KMS-11 (cell line): ENCODE results near the gene SLC24A3.

Source experiments
- H2AFZ ChIP-seq: fragments of 200-600 bp; sonication (generic); 2 replicates; pipeline ENCODE4 v1.6.1; 2016; ENCODE audit warnings: antibody characterized with exemption, mixed run types, low read depth
- H3K27ac ChIP-seq: fragments of 200-600 bp; sonication (generic); 2 replicates; pipeline ENCODE4 v1.6.1; 2016; ENCODE audit warnings: mild to moderate bottlenecking, mixed run types
- H3K27me3 ChIP-seq: fragments of 200-600 bp; sonication (generic); 2 replicates; pipeline ENCODE4 v1.6.1; 2017; ENCODE audit warnings: mild to moderate bottlenecking, low read depth, mixed run types, moderate library complexity; ENCODE audit not compliant: insufficient read depth
- H3K36me3 ChIP-seq: fragments of 200-600 bp; sonication (generic); 2 replicates; pipeline ENCODE4 v1.6.1; 2017; ENCODE audit warnings: mild to moderate bottlenecking, mixed run types; ENCODE audit not compliant: insufficient read depth
- H3K4me1 ChIP-seq: fragments of 200-600 bp; sonication (generic); 2 replicates; pipeline ENCODE4 v1.6.1; 2016; ENCODE audit warnings: mild to moderate bottlenecking, low read depth, mixed run types; ENCODE audit not compliant: poor library complexity, severe bottlenecking
- H3K4me2 ChIP-seq: fragments of 200-600 bp; sonication (generic); 2 replicates; pipeline ENCODE4 v1.7.0; 2016; ENCODE audit warnings: mild to moderate bottlenecking, mixed run types
- H3K4me3 ChIP-seq: fragments of 200-600 bp; sonication (generic); IDR thresholded peaks from 2 replicates; pipeline ENCODE4 v1.6.1; 2017; ENCODE audit warnings: low read depth, low read length, mixed read lengths; ENCODE audit not compliant: insufficient read depth
- H3K79me2 ChIP-seq: fragments of 200-600 bp; sonication (generic); 2 replicates; pipeline ENCODE4 v1.6.1; 2016; ENCODE audit warnings: low read depth, mixed run types; ENCODE audit not compliant: insufficient read depth
- H3K9ac ChIP-seq: fragments of 200-600 bp; sonication (generic); 2 replicates; pipeline ENCODE4 v1.6.1; 2016; ENCODE audit warnings: mild to moderate bottlenecking, mixed run types
- H4K20me1 ChIP-seq: fragments of 200-600 bp; sonication (generic); 2 replicates; pipeline ENCODE4 v1.6.1; 2016; ENCODE audit warnings: mild to moderate bottlenecking, mixed run types; ENCODE audit not compliant: insufficient read depth
- CTCF ChIP-seq: fragments of 200-600 bp; sonication (generic); conservative IDR thresholded peaks from 2 replicates; pipeline ENCODE4 v1.6.1; 2017; ENCODE audit warnings: low read depth, mild to moderate bottlenecking, antibody characterized with exemption, low read length, moderate library complexity, mixed read lengths

Gene SLC24A3

GRCh38 chr20:19288061-19288460 is 75.6 kb downstream of the SLC24A3 start:
- no peaks in the 10 kb centered on the region for H3K4me1 ChIP-seq
- H3K9ac ChIP-seq: no peak overlapping the region
- H3K4me3 ChIP-seq: no peak overlapping the region
- H3K4me2 ChIP-seq: no peak overlapping the region
- H3K36me3 ChIP-seq: no peaks in the 10 kb centered on the region
- no peak overlapping the region for H3K27ac ChIP-seq
- no peak overlapping the region for H2AFZ ChIP-seq
- no peaks in the 10 kb centered on the region for H3K79me2 ChIP-seq
- H3K27me3 ChIP-seq: no peaks in the 10 kb centered on the region
- no peak for TF ChIP-seq CTCF
- H4K20me1 ChIP-seq: no peaks in the 10 kb centered on the region

- Histone ChIP-seq H3K4me3 (no peak overlapping the region), H3K4me1 (no peaks in the 10 kb centered on the region), H4K20me1 (no peaks in the 10 kb centered on the region), H3K9ac (no peak overlapping the region), H3K27ac (no peak overlapping the region), H3K27me3 (no peaks in the 10 kb centered on the region), H3K36me3 (no peaks in the 10 kb centered on the region), H3K4me2 (no peak overlapping the region), H3K79me2 (no peaks in the 10 kb centered on the region), H2AFZ (no peak overlapping the region)
- TF ChIP-seq CTCF: no peak
These were observed 76.2 kb downstream of the SLC24A3 start for GRCh38 chr20:19288636-19289035.

- Histone ChIP-seq H3K4me2 (no peak overlapping the region), H3K79me2 (no peaks in the 10 kb centered on the region), H4K20me1 (no peaks in the 10 kb centered on the region), H3K4me1 (no peaks in the 10 kb centered on the region), H3K9ac (no peak overlapping the region), H3K36me3 (no peaks in the 10 kb centered on the region), H3K27me3 (no peaks in the 10 kb centered on the region), H3K4me3 (no peak overlapping the region), H3K27ac (no peak overlapping the region), H2AFZ (no peak overlapping the region)
- TF ChIP-seq CTCF: no peak
These were observed 77.0 kb downstream of the SLC24A3 start for GRCh38 chr20:19289451-19289850.

- no peaks in the 10 kb centered on the region for H3K36me3 ChIP-seq
- no peaks in the 10 kb centered on the region for H3K4me1 ChIP-seq
- H3K9ac ChIP-seq: no peak overlapping the region
- H3K4me2 ChIP-seq: no peak overlapping the region
- no peaks in the 10 kb centered on the region for H3K27me3 ChIP-seq
- H4K20me1 ChIP-seq: no peaks in the 10 kb centered on the region
- no peaks in the 10 kb centered on the region for H3K79me2 ChIP-seq
- H3K27ac ChIP-seq: no peak overlapping the region
- no peak overlapping the region for H2AFZ ChIP-seq
- H3K4me3 ChIP-seq: no peak overlapping the region
- no peak for TF ChIP-seq CTCF
These were observed 78.8 kb downstream of the SLC24A3 start for GRCh38 chr20:19291024-19291817.
